Measurements from ENCODE around the gene TMEM53. TPM values are rescaled to one million over a fixed set of nuclear protein-coding genes. Genes with fewer than 3 reads are reported as not detected.

Gene TMEM53
- total RNA-seq (10 to 100 TPM in 6 of 9 donors, 1 to 10 TPM in 3; 8.5 to 18.1 (median 12.5) TPM), polyA plus RNA-seq (10 to 100 TPM in 1 of 2 donors, 1 to 10 TPM in 1; 8.6 to 20.0 TPM)
- long read RNA-seq, donor 1, transcript TMEM53-202 (3 exons, 2,310 nt): major isoform, 8 of 23 reads
- long read RNA-seq, donor 1, partial matches to known transcripts: 5 of 23 reads
- long read RNA-seq, donor 1, other reads (novel, unspliced or antisense): 5 of 23 reads
- long read RNA-seq, donor 2, transcript TMEM53-202 (3 exons, 2,310 nt): minor isoform, 5 of 57 reads
- long read RNA-seq, donor 2, transcript TMEM53-204 (4 exons, 1,579 nt): major isoform, 11 of 57 reads
- long read RNA-seq, donor 2, transcript TMEM53-208 (2 exons, 2,075 nt): minor isoform, 5 of 57 reads
- long read RNA-seq, donor 2, transcript TMEM53-205 (3 exons, 1,472 nt): minor isoform, 8 of 57 reads
- long read RNA-seq, donor 2, partial matches to known transcripts: 21 of 57 reads
- long read RNA-seq, donor 2, other reads (novel, unspliced or antisense): 4 of 57 reads
- long read RNA-seq, donor 3, transcript TMEM53-202 (3 exons, 2,310 nt): major isoform, 9 of 20 reads
- long read RNA-seq, donor 3, partial matches to known transcripts: 3 of 20 reads
- long read RNA-seq, donor 3, other reads (novel, unspliced or antisense): 2 of 20 reads

- TF ChIP-seq CTCF (IDR thresholded peaks at IDR 0.05): no peak
- peak in 1 of 2 donors; percentile 56 for TF ChIP-seq POLR2A (IDR thresholded peaks at IDR 0.05)
- Histone ChIP-seq H3K4me3 (peak within 1 kb of the TSS; percentile 30 to 85 (median 68)), H3K36me3 (peaks cover 0 to 2% (median 0%) of the 10 kb centered on the region in 9 donors), H3K27me3 (no peaks in the 10 kb centered on the region), H3K4me1 (peaks cover 0 to 70% (median 21%) of the 10 kb centered on the region in 12 donors), H3K9me3 (no peaks in the 10 kb centered on the region), H3K27ac (peak within 1 kb of the TSS; percentile 81 to 98 (median 96))
- ATAC-seq (peak; percentile 96 to 98 (median 97)), DNase-seq (peak; percentile 99 to 100 (median 99))
- intact Hi-C loops (cut with DNase I): loop anchor here in 1 of 10 donors (10.0 kb wide), 1 partner anchor 60 kb away; the partner anchor contains the start of genes KIF2C and RNU5D-1
- WGBS, 4 donors: 0 to 2% (median 1%) methylated on average over 26 to 56 of the region's 56 CpGs
Observed at GRCh38 chr1:44674113-44675000, at the start of gene TMEM53, which contains the start of gene ARMH1. TSS of gene TMEM53 (minus strand) at chr1:44674481. CDS start at chr1:44674391, 90 bp downstream. TSS of gene ARMH1 (plus strand) at chr1:44674714. CDS start at chr1:44689698, 14,984 bp downstream.

GRCh38 chr1:44723496-44724295 lies 49.4 kb upstream of the TMEM53 start:
- TF ChIP-seq CTCF (IDR thresholded peaks at IDR 0.05): no peak
- no peak for TF ChIP-seq POLR2A (IDR thresholded peaks at IDR 0.05)
- H3K27me3 ChIP-seq: peaks cover 0 to 20% (median 0%) of the 10 kb centered on the region in 9 donors
- DNase-seq (peak in 1 of 5 donors; percentile 39), ATAC-seq (peak in 1 of 4 donors; percentile 25)
- peak overlapping the region in 1 of 12 donors; percentile 35 for H3K4me3 ChIP-seq
- no peaks in the 10 kb centered on the region for H3K36me3 ChIP-seq
- WGBS, 4 donors: 75 to 77% (median 77%) methylated on average over 20 to 28 of the region's 28 CpGs
- peak overlapping the region in 1 of 12 donors; percentile 51 for H3K27ac ChIP-seq
- no peaks in the 10 kb centered on the region for H3K9me3 ChIP-seq
- peaks cover 0 to 38% (median 0%) of the 10 kb centered on the region in 12 donors for H3K4me1 ChIP-seq
- intact Hi-C loops (cut with DNase I): no loop called here

GRCh38 chr1:44723064-44723463 lies 48.8 kb upstream of the TMEM53 start:
- Histone ChIP-seq H3K9me3 (no peaks in the 10 kb centered on the region), H3K36me3 (no peaks in the 10 kb centered on the region), H3K4me3 (peak overlapping the region in 1 of 12 donors; percentile 35), H3K27me3 (peaks cover 0 to 20% (median 0%) of the 10 kb centered on the region in 9 donors), H3K4me1 (peaks cover 0 to 40% (median 0%) of the 10 kb centered on the region in 12 donors), H3K27ac (peak overlapping the region in 1 of 12 donors; percentile 51)
- ATAC-seq (no peak), DNase-seq (no peak)
- intact Hi-C loops (cut with DNase I): no loop called here
- WGBS, 4 donors: 81 to 92% (median 87%) methylated on average over 9 of the region's 9 CpGs
- no peak for TF ChIP-seq CTCF (IDR thresholded peaks at IDR 0.05)
- no peak for TF ChIP-seq POLR2A (IDR thresholded peaks at IDR 0.05)

Data from heart left ventricle (tissue), 16 donors.